RPMI8226 (cell line): ENCODE results near the gene SCARB2.

ENCODE experiments used
- DNase-seq: peaks from one replicate; pipeline ENCODE4 v3.0.0-alpha.2; 2015

The SCARB2 gene

DNA sequence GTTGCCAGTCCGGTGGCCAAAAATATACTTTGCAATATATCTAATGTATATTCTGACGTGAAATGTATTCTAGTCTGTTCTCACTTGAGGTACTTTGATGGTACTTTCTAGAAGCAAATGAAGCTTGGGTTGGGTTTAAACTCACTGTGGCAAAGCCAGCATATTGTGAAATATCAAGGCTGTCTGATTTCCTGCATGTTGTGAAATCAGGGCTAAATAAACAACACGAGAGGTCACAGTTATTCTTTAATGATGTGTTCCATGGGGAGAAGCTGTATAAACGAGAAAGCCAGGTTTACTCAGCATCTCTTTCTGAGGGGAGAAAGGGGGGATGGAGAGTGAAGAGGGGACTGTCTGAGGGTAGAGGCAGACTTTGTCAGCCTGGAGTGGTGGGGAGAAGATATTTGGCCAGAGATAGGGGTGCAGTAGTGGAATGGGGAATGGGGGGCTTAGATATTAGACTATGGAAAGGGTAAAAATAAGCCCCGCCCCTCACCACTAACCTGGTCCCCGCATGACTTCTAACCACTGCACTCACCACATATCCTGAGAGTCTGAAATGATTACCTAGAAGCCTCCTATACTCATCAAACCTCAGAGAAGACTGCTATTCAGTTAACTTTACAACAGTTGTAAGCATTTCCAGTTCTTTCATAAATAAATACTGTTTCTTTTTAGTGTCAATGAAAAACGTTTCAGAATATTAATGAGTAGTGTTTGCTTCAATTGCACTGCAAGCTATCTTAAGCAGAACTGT lies 5.9 kb upstream of the SCARB2 start:
- DNase-seq = no peak

DNA sequence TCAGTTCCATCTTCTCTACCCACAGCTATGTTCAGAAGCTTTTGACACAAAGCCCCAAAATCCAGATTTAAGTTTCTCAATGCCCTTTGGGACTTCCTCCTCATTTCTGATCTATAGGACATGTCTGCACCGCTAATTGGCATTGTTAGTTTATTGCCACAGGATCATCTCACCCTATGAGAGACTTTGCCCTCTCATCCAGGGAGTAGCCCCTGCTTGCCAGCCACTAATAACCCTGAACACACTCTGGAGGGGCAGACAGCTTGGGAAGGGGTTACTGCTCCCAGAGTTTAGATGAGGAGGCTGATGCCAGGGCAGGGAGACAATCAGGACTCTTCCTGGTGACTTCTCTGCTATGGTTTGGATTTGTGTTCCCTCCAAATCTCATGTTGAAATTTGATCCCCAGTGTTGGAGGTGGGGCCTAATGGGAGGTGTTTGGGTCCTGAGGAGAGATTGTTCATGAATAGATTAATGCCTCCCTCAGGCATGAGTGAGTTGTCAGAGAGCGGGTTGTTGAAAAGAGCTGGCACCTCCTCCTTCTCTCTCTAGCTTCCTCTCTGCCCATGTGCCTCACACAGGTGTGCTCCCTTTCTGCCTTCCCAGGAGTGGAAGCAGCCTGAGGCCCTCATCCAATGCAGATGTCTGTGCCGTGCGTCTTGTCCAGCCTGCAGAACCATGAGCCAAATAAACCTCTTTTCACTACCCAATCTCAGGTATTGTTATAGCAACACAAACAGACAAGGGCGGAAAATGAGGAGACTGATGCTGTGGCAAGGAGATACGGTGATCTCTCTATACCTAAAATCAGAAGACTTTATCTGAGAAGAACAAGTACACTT lies 3.6 kb upstream of the SCARB2 start:
- DNase-seq = no peak

DNA sequence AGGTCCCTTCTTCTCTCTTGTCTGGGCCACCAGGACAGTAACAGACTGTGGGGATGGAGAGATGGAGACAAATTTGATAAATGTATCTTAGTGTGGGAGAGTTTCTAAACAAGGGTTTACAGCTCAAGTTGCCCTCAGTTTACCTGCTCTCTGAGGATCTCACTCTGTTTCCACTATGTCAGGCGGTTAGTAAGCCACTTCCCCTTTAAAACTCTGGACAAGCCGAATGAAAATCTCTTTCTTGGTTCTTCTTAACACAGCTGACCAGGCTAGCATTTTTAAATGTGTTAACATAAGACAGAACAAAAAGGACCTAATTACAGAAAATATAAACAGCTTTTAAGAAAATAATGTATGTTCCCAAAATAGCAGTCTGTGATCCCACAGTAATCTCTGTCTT lies 2.9 kb upstream of the SCARB2 start:
- no peak for DNase-seq

DNA sequence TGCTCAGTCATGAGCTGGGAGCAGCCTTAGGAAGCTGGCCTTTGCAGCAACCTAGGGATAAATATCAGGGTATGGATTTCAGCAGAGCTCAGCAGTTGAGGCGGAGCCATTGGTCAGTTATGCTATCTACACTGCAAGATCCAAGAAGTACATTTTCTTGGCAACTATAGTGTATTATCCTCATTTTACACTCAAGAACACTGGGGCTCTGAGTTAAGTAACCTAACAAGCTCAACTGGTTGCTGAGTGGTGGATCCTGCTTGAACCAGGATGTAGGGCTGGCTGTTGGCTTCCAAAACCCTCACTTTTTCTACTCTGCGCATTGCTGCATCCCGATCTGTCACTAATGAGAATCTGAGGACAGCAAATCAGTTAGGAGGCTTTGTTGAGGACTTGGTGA lies 1.5 kb upstream of the SCARB2 start:
- no peak for DNase-seq

DNA sequence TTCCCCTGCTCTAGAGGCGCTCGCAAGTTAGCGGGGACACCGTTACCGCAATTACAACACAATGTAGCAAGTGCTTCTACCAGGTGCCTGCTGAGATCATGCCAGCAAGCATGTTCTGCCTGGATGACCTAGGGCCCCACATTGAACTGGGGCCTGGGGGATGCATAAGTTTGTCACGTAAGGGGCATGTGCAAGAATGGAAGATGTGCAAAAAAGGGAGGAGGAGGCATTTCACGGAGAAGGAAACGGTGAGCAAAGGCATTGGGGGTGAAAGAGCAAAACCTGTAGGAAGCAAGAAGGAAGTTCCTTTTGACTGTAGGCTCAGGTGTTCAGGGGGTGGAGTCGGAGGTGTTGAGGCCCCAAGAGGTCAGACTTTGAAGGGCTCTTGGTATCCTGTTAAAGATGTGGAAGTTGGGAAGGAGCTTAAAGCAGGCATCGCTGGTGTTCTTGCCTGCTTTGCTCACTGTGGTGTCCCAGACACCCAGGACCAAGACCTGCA lies 602 bp upstream of the SCARB2 start:
- peak; percentile 56 for DNase-seq

DNA sequence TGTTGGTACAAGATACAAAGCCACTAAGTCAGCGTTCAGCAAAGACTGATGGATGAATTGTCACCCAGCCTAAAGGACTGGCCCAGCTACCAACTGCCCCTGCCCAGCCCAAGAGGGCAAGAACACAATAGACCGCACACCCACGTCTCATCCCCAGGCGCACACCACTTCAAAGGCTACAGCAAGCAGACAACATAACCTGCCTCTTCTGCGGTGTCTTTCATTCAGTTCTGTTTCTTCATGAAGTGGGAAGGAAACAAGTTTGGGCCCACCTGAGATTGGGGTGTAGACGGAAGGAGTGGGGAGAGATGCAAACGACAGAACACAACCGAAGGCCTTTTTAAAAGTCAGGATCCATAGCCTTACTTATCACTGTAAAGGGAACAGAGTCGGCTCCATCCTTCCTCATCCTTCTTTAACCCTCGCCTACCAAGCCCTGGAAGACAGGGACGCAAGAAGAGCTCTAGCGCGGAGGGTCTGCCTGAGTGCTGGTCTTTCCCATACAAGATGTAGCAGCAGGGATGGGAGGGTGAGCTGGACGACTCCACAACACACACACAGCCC lies 691 bp downstream of the SCARB2 start:
- peak; percentile 32 for DNase-seq

DNA sequence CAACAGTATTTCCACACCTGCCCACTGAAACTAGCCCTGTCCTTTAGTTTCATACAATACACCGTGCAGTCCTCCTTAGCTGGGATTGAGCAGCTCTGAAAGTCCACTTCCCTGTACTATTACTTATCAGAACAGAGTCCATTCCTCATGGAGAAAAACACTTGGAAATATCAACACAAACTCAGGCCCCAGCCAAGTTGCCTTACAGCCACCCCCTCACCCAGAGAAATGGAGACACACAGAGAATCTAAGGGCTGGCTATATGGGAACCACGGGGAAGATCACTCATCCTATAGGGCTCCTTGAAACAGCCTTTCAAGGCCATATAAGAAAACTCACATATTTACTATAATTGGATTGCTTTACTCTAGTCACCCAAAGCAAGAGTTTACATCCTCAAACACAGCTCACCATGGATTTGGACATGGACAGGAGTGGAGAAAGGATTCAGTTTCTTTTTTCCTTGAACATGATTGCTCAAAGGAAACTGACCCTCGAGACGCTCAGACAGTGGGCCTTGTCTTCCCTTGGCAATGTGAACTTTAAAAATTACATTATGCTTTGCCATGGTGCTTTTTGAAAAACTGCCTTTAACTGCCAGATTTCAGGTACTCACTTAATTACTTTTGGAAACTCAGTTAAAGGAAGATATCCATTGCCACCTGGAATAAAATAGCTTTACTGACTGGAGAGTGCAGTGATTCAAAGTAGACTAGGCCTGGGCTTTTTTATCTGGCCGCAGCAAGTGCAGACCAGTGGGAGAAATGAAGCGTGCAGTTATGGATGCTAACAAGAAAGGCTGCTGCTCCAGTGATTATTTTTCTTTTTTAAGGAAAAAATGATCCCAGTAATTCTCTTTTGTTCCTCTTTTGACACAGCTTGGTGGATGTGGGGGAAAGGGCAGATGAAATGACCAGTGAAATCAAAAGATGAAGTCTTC lies 1.6 kb downstream of the SCARB2 start:
- no peak for DNase-seq

DNA sequence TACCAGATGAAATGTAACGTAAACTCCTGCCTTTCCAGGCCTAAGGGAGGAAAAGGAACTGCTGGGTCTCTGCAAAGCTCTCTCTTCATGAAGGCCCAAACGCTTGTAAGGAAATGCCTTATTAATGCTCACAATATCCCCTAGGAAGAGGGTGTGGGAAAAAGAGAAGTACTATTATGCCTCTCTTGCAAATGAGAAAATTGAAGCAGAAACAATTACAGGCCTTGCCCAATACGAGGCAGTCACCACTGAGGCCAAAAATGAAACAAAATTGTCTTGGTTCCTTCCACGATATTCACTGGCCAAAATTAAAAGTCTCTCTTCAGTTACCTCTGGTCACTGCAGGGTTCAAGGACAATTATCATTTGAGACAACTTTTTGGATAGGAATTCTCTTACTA lies 3.2 kb downstream of the SCARB2 start:
- DNase-seq = peak; percentile 28

DNA sequence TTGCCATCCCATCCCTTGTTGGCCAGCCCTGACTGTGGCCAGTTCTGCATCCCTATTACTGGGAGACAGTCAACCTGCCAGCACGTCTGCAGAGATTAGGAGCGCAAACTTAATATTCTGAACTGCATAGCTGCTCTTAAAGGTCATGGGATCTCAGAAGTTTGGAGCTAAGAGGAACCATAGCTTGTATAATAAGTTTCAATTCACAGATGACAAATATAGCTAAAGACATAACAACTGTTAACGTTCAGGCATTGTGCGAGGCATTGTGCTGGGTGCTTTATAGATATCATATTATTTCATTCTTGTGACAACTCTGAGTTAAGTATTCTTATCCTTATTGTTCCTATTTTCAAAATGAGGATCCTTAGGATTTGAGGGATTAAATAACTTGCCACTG lies 3.7 kb downstream of the SCARB2 start:
- no peak for DNase-seq

DNA sequence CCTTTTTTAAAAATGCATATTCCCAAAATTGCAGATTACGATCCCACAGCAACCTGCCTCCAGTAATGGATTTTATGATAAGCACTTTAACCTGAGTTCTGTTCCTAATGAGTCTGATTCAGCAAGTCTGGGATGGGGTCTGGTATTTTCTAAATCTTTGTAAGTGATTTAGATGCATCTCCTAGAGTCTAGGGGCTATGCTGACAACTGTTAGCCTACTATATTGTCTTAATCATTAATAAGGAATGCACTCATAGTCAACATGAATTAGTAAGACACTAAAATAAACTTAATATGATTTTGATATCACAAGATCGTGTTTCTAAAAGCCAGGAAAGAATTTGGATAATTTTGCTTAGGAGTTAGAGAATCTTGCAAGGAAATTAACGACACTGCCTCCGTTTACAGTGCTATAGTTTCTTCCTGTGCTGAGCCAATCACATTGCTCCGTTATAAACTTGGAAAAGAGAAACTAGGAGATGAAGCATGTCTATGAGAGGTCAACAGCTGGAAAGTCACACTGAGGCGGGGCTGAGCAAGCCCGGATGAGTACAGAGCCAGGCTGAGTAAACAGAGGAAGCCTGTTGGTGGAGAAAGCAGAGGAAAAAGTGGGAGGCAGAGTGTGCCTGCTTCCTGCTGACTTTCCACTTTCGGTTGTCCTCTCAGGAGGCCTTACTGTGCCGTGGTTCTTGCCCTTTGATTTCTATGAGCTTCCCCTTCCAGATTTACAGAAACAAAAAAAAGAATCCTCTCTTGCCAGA lies 5.4 kb downstream of the SCARB2 start:
- peak; percentile 69 for DNase-seq

DNA sequence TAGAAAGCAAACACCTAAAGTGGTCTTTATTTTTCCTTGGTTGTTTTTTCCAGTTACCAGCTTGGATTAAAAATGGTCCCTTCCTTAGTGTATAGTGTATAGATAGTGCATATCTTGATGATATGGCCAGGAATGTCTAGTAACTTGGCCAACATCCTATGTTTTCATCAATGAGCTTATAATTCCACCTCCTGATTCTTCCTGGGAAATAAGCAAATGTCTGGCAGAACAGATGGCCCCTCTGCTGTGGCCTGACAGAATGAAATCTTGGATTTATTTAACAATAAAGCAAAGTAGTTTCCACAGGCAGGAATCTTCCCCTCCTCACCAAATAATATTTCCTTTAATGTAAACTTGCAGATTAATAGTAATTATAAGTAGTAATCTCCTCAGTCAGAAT lies 6.1 kb downstream of the SCARB2 start:
- DNase-seq = no peak

DNA sequence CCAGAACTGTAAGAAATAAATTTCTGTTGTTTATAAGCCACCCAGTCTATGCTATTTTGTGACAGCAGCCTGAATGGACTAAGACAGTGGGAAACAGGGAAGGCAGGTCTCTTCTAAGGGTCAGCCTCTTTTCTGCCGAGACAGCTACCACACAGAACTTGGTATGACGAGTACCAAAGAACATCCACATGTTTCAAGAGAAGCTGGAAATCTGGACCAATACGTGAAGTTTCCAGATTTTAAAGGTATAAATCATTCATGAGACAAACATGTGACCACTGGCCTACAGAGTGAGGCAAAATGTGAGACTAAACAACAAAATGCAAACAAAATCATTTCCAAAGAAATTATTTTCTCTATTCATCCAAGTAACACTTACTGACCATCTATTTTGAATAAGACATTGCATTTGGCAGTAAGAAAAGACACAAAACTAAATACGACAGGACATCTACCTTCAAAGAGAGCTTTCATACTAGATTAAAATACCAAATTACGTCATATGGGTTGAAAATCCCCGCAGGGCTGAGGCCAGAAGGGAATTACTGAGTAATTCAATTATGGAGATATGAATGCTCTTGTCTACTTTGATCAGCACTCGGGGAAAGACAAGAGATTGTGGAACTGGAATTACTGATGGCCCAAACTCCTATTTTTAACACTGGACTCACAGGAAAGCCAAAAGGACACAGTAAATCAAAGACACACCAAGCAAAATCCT lies 7.2 kb downstream of the SCARB2 start:
- DNase-seq = no peak

DNA sequence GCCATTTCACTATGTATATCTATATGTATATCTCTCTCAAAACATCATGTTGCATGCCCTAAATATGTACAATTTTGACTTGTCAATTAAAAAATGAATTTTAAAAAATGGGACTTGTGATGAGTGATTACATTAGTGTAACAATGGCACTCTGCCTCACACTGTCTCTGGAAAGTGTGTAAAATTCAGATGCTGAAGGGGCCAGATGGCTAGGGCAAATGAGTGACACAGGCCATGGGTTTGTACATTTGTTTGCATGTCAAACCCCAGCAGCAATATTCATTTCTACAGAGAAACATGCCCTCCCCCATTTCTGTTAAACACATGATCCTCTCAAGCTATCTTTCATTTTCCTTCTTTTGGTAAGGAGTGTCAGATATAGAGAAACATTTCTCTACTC lies 8.1 kb downstream of the SCARB2 start:
- DNase-seq = no peak

DNA sequence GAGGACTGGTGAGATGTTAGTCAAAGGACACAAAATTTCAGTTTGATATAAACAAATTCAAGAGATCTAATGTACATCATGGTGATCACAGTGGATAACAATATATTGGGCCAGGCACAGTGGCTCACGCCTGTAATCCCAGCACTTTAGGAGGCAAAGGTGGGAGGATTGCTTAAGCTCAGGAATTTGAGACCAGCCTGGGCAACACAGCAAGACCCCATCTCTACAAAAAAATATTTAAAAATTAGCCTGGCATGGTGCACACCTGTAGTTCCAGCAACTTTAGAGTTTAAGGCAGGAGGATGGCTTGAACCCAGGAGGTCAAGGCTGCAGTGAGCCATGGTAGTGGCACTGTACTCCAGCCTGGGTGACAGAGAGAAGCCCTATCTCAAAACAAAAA lies 8.7 kb downstream of the SCARB2 start:
- no peak for DNase-seq

DNA sequence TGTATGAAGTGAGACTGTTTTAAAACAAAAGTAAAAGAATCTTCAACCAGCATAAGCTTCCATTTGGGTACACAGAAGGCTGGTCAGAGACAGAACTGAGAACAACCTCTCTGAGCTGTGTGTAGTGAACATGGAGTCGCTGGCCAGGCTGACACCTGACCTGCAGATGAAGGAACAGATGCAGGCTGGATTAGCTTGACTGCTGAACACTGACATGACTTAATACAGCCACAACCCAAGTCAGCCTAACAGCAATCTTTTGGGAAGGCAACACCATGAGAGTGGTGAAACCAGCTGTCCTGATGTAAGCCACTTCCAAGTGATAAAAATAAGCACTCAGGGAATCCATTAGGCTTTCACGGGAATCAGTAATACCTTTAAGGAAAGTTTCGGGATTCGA lies 10.1 kb downstream of the SCARB2 start:
- DNase-seq = no peak

DNA sequence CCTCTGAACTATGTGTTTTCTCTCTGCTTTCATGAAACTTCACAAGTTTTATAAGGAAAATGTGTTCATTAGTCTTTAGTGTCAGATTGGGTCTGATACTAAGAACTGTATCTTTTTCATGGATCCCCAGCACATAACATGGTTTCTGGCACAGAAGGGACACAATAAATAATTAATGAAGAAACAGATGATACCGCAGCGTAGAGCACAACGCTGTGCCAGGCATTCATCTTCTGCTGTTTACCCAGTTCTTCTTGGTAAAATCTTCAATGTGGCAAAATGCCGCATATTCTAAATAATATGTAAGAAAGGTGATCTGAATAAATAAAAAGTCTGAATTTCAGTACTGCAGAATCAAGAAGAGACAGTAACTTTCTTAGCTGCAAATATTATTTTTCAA lies 12.3 kb downstream of the SCARB2 start:
- no peak for DNase-seq

DNA sequence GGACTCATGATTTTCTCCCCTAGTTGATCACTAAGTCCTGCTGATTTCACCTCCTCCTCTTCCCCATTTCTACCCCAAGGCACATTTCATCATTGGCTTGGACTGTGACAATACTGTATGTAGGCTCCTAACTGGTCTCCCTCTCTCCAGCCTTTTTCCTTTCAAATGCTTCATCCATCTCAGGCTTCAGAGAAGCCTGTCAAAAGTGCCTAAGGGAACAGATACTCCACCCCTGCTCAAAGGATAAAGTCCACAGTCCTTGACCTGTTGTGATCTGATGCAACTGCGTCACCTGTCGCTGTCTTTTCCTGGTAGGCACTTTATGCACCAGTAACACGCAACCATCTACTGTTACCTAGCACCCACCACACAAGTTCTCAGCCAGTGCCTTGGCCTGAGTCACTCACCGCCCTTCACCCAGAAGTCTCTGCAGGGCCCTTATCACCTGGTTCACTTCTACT lies 12.8 kb downstream of the SCARB2 start:
- DNase-seq = no peak

DNA sequence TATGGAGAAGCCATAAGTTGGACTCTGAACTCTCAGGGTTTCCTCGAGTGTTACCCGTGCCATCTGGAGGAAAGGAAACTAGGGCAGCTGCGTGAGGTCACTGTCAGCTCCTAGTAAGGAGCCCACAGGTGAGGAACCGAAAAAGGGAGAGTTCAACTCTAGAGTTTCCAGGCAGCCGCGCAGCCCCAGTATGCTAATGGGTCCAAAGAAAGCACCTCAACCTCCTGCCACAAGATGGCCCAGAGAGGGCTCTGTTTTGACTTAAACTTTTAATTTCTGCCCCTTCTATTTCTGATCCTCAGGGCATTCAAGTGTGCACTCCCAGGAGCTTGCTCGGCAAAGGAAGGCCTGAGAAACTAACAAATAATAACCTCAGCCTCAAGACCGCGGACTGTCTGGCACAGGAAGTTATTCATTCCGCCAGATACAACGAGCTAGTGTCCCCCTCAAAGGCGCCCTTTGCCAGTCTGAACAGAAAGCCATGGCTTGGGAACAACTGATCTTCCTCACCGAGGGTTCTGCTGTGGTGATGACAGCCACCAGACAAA lies 13.9 kb downstream of the SCARB2 start:
- DNase-seq = peak; percentile 92

DNA sequence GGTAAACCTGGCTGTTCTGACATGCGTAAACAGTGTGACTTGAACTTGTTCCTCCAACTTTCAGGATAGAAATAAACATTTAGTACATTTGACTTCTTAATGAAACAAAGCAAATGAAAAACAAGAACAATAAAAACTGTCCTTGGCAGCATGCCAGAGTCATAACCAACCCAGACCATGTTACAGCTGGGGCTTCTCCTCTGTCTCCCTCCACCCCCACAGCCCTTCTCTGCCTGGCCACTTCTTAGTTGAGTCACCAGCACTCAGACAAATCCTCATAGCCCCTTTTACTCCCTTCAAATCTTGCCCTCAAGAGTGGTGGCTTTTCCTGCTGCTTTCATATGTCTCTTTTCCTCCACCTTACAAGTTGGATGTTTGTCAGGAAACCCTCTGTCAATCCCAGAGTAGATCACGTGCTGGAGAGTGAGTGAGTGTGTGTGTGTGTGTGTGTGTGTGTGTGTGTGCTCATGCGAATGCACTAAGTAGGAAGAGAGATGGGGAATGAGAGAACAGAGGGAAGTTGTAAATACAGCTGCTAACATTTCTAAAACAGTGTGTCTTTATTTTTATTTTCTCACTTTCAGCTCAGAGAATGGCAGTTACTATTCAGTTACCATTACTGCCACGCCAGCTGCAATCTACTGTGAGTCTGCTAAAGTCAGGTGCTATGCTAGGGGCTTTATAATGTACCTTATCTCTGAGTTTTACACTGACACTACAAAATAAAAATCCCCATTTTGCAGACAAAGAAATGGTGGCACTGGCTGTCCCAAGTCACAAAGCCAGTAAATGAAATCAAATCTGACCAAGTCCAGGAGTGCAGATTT lies 15.0 kb downstream of the SCARB2 start:
- DNase-seq = peak; percentile 85

DNA sequence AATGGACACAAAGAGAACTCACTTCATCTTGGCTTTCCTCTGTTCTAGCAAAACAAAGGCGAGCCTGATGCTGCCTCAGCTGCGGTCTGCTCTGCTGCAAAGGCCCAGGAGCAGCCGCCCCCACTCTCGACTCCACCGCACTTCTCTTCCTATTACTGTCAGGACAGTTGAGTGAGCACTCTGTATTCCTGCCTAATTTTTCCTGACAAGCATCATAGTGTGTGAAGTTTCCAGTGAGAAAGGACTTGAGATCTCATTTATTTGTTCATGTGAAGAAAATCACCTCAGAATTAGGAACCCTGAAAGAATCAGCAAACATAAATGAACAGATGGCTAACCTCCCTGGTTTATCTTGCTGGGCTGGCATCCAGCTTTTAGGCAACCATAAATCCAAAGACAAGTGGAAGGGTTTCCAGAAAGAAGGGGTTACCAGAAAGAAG lies 15.6 kb downstream of the SCARB2 start:
- peak; percentile 67 for DNase-seq
